Calu3 (cell line): ENCODE data around the gene HIGD1B. TPM values are rescaled to one million over a fixed set of nuclear protein-coding genes. Genes with fewer than 3 reads are reported as not detected.

Experiments
- BruUV-seq: library from RNA; stranded (reverse); fragments of 400-500 nt; replicated peaks from 2 replicates; lab custom pipeline; 2021; lab: Mats Ljungman, UMichigan
- CTCF ChIA-PET: fragments of 300-600 bp; sonication (Branson Sonifier 250); formaldehyde crosslinking; loops from one replicate; lab custom pipeline; 2022; ENCODE audit warnings: antibody characterized with exemption; lab: Charles Lee
- DNase-seq: peaks from one replicate; pipeline ENCODE4 v3.0.0; 2022
- H3K27ac Mint-ChIP-seq: one replicate; pipeline ENCODE4 v1.8.0; 2022; ENCODE audit warnings: mixed read lengths; ENCODE audit not compliant: unreplicated experiment
- H3K27me3 Mint-ChIP-seq: one replicate; pipeline ENCODE4 v1.8.0; 2022; ENCODE audit warnings: mixed read lengths; ENCODE audit not compliant: unreplicated experiment
- H3K36me3 Mint-ChIP-seq: one replicate; pipeline ENCODE4 v1.8.0; 2022; ENCODE audit warnings: mild to moderate bottlenecking, moderate library complexity, mixed read lengths; ENCODE audit not compliant: insufficient read depth, unreplicated experiment
- H3K4me1 Mint-ChIP-seq: one replicate; pipeline ENCODE4 v1.8.0; 2022; ENCODE audit warnings: mild to moderate bottlenecking, low read depth, mixed read lengths; ENCODE audit not compliant: unreplicated experiment
- H3K4me3 Mint-ChIP-seq: one replicate; pipeline ENCODE4 v1.8.0; 2022; ENCODE audit warnings: mild to moderate bottlenecking, low read depth, moderate library complexity, mixed read lengths; ENCODE audit not compliant: unreplicated experiment
- H3K9me3 Mint-ChIP-seq: one replicate; pipeline ENCODE4 v1.8.0; 2022; ENCODE audit warnings: low read depth, mixed read lengths; ENCODE audit not compliant: unreplicated experiment
- CTCF ChIP-seq: fragments of 200-600 bp; IDR thresholded peaks from one replicate; pipeline ENCODE4 v1.8.0; 2022; ENCODE audit warnings: antibody characterized with exemption; ENCODE audit not compliant: unreplicated experiment
- intact Hi-C: fragments of 100-400 bp; cut with micrococcal nuclease; formaldehyde crosslinking; loops from one replicate; pipeline ENCODE4 v1.10.0; 2022; ENCODE audit not compliant: unreplicated experiment
- total RNA-seq: library from RNA; stranded (reverse); gene quantifications from 2 replicates; pipeline ENCODE4 v1.2.3, GENCODE V29; 2022

HIGD1B gene
- total RNA-seq, 1 experiment from 2014 or later: not detected

DNA sequence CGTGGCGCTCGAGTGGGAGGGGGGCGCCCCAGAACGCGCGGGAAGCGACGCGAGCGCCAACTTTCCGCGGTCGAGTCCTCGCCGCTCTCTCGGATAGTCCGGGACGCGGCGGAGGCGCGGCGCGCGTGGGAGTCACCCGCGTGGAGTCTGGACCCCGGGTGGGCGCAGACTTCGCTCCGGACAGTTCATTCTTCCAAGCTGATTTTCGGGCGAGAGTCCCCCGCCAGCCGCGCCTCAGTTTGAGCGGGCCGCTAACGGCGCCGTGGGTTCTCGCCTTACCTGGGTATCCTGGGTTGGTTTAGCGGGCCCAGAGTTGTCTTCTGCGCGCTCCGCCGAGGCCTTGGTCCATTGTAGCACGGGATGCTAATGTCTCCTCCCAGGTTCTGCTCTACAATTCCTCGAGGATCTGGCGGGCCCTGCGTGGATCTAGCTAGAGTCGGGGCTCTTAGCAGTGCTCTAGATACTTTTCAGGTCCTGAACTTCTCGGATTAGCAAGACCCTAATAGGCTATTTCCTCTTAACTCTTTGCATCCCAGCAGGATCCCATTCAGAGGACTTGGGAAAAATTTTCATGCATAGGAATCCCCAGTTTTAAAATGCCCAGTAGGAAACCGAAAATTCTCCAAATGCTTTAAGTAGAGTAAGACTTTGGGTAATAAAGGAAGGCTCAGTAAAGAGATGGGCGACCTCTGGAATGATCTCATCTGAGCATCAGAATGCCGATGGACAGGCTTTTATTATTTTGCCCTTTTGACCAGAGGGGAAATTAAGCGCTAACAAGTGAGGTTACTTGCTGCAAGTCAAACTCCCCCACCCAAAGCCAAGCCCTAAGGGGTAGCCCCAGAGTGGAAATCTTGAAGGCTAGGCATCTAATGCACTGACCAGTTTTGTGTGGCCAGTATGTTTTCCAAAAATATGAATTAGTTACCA is 17.1 kb upstream of the HIGD1B start:
- Mint-ChIP-seq H3K27ac (peak overlapping the region; percentile 96), H3K27me3 (no peaks in the 10 kb centered on the region), H3K4me3 (peak overlapping the region; percentile 99), H3K36me3 (peaks cover 27% of the 10 kb centered on the region), H3K9me3 (no peaks in the 10 kb centered on the region), H3K4me1 (peaks cover 13% of the 10 kb centered on the region)
- intact Hi-C loops: no loop called here
- BruUV-seq: TSS peak; percentile 88
- CTCF ChIA-PET: interaction anchor here (0.5 to 1.2 kb wide), 2 partner anchors 51 to 424 kb away, joined by 3 to 5 read pairs; no protein-coding TSS in a partner anchor
- no peak for TF ChIP-seq CTCF
- peak; percentile 59 for DNase-seq

GRCh38 chr17:44831371-44831770 is 16.3 kb upstream of the HIGD1B start:
- Mint-ChIP-seq H3K4me3 (no peak overlapping the region), H3K36me3 (peaks cover 27% of the 10 kb centered on the region), H3K4me1 (peaks cover 13% of the 10 kb centered on the region), H3K27me3 (no peaks in the 10 kb centered on the region), H3K27ac (no peak overlapping the region), H3K9me3 (no peaks in the 10 kb centered on the region)
- no peak for TF ChIP-seq CTCF
- CTCF ChIA-PET: interaction anchor here (0.9 to 1.7 kb wide), 4 partner anchors 36 to 56 kb away, joined by 3 to 14 read pairs (median 7); no protein-coding TSS in a partner anchor
- DNase-seq: no peak
- intact Hi-C loops: no loop called here
- BruUV-seq: no TSS peak

- no peak overlapping the region for H3K27ac Mint-ChIP-seq
- H3K4me1 Mint-ChIP-seq: peaks cover 1% of the 10 kb centered on the region
- DNase-seq: no peak
- intact Hi-C loops: no loop called here
- H3K27me3 Mint-ChIP-seq: no peaks in the 10 kb centered on the region
- BruUV-seq: no TSS peak
- peaks cover 27% of the 10 kb centered on the region for H3K36me3 Mint-ChIP-seq
- CTCF ChIA-PET: interaction anchor here (1.7 kb wide), 1 partner anchor 54 kb away, joined by 14 read pairs; no protein-coding TSS in a partner anchor
- H3K9me3 Mint-ChIP-seq: no peaks in the 10 kb centered on the region
- H3K4me3 Mint-ChIP-seq: no peak overlapping the region
- TF ChIP-seq CTCF: no peak
Measured at GRCh38 chr17:44832805-44833204, 14.9 kb upstream of the HIGD1B start.

- CTCF ChIA-PET: interaction anchor here (0.6 to 0.8 kb wide), 5 partner anchors 29 to 991 kb away, joined by 3 to 4 read pairs (median 4); no protein-coding TSS in a partner anchor
- Mint-ChIP-seq H3K36me3 (no peaks in the 10 kb centered on the region), H3K4me3 (no peak overlapping the region), H3K27ac (no peak overlapping the region), H3K9me3 (no peaks in the 10 kb centered on the region), H3K4me1 (no peaks in the 10 kb centered on the region), H3K27me3 (no peaks in the 10 kb centered on the region)
- DNase-seq: peak; percentile 24
- no peak for TF ChIP-seq CTCF
- intact Hi-C loops: loop anchor here (2.0 kb wide), 1 partner anchor 62 kb away; no protein-coding TSS in a partner anchor
- no TSS peak for BruUV-seq
Measured at GRCh38 chr17:44837196-44837595, 10.5 kb upstream of the HIGD1B start.
